ENCODE results near the gene EXOSC9. TPM values are rescaled to one million over a fixed set of nuclear protein-coding genes. Genes with fewer than 3 reads are reported as not detected.

EXOSC9 gene
- total RNA-seq, 2 experiments from 2014 or later = 59.5 to 61.0 TPM

DNA sequence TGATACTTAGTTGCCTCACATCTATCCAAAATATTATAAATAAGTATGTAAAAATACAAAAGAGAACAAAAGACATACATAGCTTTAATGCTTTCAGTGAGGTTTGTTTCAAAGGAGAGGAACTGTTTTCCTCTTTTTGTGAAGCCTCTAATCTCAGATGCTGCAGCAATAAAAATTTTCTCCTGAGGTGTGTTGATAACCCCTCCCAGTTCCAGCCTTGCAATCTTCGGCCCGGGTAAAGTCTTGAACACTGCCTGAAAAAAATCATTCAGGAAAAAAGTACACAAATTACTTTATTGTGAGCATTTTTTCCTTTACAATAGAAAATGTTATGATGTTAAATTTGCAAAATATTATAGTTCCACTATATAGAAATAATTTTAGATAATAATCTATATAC is 60.3 kb downstream of the EXOSC9 start:
- ATAC-seq = no peak
- peaks cover 4% of the 10 kb centered on the region for H3K4me1 Mint-ChIP-seq
- no peak overlapping the region for H3K27ac Mint-ChIP-seq
- no peak for DNase-seq
- H3K4me3 Mint-ChIP-seq = no peak overlapping the region
- CTCF ChIA-PET = no interaction called here
- H3K36me3 Mint-ChIP-seq = peaks cover 25% of the 10 kb centered on the region
- no peaks in the 10 kb centered on the region for H3K9me3 Mint-ChIP-seq (ENCODE audit: low read depth)
- H3K27me3 Mint-ChIP-seq = no peaks in the 10 kb centered on the region

DNA sequence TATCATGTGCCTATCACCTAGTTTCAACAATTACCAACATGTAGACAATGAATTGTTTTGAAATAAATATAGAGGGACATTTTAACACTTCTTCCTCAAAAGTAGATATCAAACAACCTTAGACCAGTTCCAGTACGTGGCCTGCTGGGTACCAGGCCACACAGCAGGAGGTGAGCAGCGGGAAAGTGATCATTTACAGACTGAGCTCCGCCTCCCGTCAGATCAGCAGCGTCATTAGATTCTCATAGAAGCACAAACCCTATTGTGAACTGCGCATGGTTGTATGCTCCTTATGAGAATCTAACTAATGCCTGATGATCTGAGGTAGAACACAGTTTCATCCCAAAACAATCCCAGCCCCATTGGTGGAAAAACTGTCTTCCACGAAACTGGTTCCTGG is 62.7 kb downstream of the EXOSC9 start:
- H3K4me3 Mint-ChIP-seq = no peak overlapping the region
- peaks cover 6% of the 10 kb centered on the region for H3K4me1 Mint-ChIP-seq
- DNase-seq (no peak), ATAC-seq (no peak)
- no peaks in the 10 kb centered on the region for H3K27me3 Mint-ChIP-seq
- H3K27ac Mint-ChIP-seq = no peak overlapping the region
- CTCF ChIA-PET = no interaction called here
- no peaks in the 10 kb centered on the region for H3K9me3 Mint-ChIP-seq (ENCODE audit: low read depth)
- peaks cover 29% of the 10 kb centered on the region for H3K36me3 Mint-ChIP-seq

Other genes with a start within 250 kb of the EXOSC9 start
- 100 to 1,000 TPM; 142 to 152 TPM for gene ANXA5, start 104.3 kb upstream of the EXOSC9 start, total RNA-seq
- gene SMIM43, start 36.2 kb upstream of the EXOSC9 start, total RNA-seq = under 1 TPM in 1 of 2 experiments, not detected in 1; 0.18 TPM
- 100 to 1,000 TPM; 125 to 129 TPM for gene CCNA2, start 22.6 kb downstream of the EXOSC9 start, total RNA-seq
- 10 to 100 TPM; 17.9 to 18.8 TPM for gene BBS7, start 69.2 kb downstream of the EXOSC9 start, total RNA-seq
- 1 to 10 TPM in 1 of 2 experiments, under 1 TPM in 1; 0.84 to 2.1 TPM for gene TRPC3, start 150.7 kb downstream of the EXOSC9 start, total RNA-seq